Retinal pigment epithelial cell (primary cell): ENCODE results near the gene POU6F2.

ENCODE experiments used
- DNase-seq: peaks from one replicate; pipeline ENCODE4 v3.0.0-alpha.2; 2010; ENCODE audit warnings: low read depth
- H3K4me3 ChIP-seq: 2 replicates; pipeline ENCODE4 v1.5.1; 2011; ENCODE audit warnings: mild to moderate bottlenecking, low read length, control low read depth, moderate library complexity
- CTCF ChIP-seq: conservative IDR thresholded peaks from 2 replicates; pipeline ENCODE4 v1.5.1; 2011; ENCODE audit warnings: low read depth, low read length, control low read depth, inconsistent platforms

Gene POU6F2

GRCh38 chr7:39105720-39106119 is 128.0 kb downstream of the POU6F2 start:
- TF ChIP-seq CTCF, result no peak
- no peak overlapping the region for H3K4me3 ChIP-seq
- no peak for DNase-seq

GRCh38 chr7:39125846-39126245 is 148.1 kb downstream of the POU6F2 start:
- TF ChIP-seq CTCF, result no peak
- H3K4me3 ChIP-seq, result no peak overlapping the region
- no peak for DNase-seq

GRCh38 chr7:39127058-39127457 is 149.3 kb downstream of the POU6F2 start:
- DNase-seq, result no peak
- H3K4me3 ChIP-seq, result no peak overlapping the region
- no peak for TF ChIP-seq CTCF

- no peak for TF ChIP-seq CTCF
- no peak for DNase-seq
Observed at GRCh38 chr7:39128287-39128843, 150.7 kb downstream of the POU6F2 start.

GRCh38 chr7:39130274-39130673 is 152.6 kb downstream of the POU6F2 start:
- TF ChIP-seq CTCF, result no peak
- no peak for DNase-seq
- H3K4me3 ChIP-seq, result no peak overlapping the region

More at GRCh38 chr7:39128287-39128843, 150.7 kb downstream of the POU6F2 start:
- no peak overlapping the region for H3K4me3 ChIP-seq

GRCh38 chr7:39130857-39131526 is 153.3 kb downstream of the POU6F2 start:
- no peak for TF ChIP-seq CTCF
- no peak overlapping the region for H3K4me3 ChIP-seq
- DNase-seq, result no peak

GRCh38 chr7:39132306-39132705 is 154.6 kb downstream of the POU6F2 start:
- H3K4me3 ChIP-seq, result no peak overlapping the region
- TF ChIP-seq CTCF, result no peak
- no peak for DNase-seq
